Measurements from ENCODE around the gene KLHL10. TPM values are rescaled to one million over a fixed set of nuclear protein-coding genes. Genes with fewer than 3 reads are reported as not detected.

The KLHL10 gene
- total and polyA plus RNA-seq, 9 of the 15 experiments (the other 6 are each of a cell fraction or from before 2014, with no cell fraction given): 0.06 to 0.56 (median 0.12) TPM; not detected in 5

- TF ChIP-seq FOXM1 (IDR thresholded peaks at IDR 0.05; ENCODE audit: low read depth): no peak
- TF ChIP-seq FOXM1 (CRISPR knock-in tag; IDR thresholded peaks at IDR 0.05; ENCODE audit: low read depth): no peak
- TF ChIP-seq, protein P1, sequence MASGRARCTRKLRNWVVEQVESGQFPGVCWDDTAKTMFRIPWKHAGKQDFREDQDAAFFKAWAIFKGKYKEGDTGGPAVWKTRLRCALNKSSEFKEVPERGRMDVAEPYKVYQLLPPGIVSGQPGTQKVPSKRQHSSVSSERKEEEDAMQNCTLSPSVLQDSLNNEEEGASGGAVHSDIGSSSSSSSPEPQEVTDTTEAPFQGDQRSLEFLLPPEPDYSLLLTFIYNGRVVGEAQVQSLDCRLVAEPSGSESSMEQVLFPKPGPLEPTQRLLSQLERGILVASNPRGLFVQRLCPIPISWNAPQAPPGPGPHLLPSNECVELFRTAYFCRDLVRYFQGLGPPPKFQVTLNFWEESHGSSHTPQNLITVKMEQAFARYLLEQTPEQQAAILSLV (tag; IDR thresholded peaks at IDR 0.05): no peak
- no peak for TF ChIP-seq HOMEZ (CRISPR knock-in tag; IDR thresholded peaks at IDR 0.05)
- TF ChIP-seq MTA3 (IDR thresholded peaks at IDR 0.05; ENCODE audit: borderline replicate concordance): 0 out of 2 replicates have a peak, but pooled peaks have one; percentile 67
- TF ChIP-seq SMAD2 (IDR thresholded peaks at IDR 0.05; ENCODE audit: low read depth, low read length): no peak
- no peak for TF ChIP-seq DMBX1 (CRISPR knock-in tag; IDR thresholded peaks at IDR 0.05; ENCODE audit: borderline replicate concordance)
- no peak for TF ChIP-seq BMI1 (IDR thresholded peaks at IDR 0.05; ENCODE audit: low read length)
- TF ChIP-seq MEF2A (IDR thresholded peaks at IDR 0.05; ENCODE audit: control insufficient read depth, low read depth, low read length): no peak
- no peak for TF ChIP-seq ZNF79 (CRISPR knock-in tag; IDR thresholded peaks at IDR 0.05; ENCODE audit: low read depth)
- no peak for TF ChIP-seq MED1 (CRISPR knock-in tag; IDR thresholded peaks at IDR 0.05; ENCODE audit: borderline replicate concordance)
- peak; percentile 19 for TF ChIP-seq ZNF511 (CRISPR knock-in tag; IDR thresholded peaks at IDR 0.05)
- TF ChIP-seq ZNF584 (CRISPR knock-in tag; IDR thresholded peaks at IDR 0.05; ENCODE audit: low read depth): no peak
- TF ChIP-seq CHAMP1 (IDR thresholded peaks at IDR 0.05): no peak
- TF ChIP-seq ZNF766 (CRISPR knock-in tag; conservative IDR thresholded peaks at IDR 0.05): no peak
- no peak for TF ChIP-seq IRF2 (CRISPR knock-in tag; IDR thresholded peaks at IDR 0.05)
- TF ChIP-seq SREBF2 (CRISPR knock-in tag; IDR thresholded peaks at IDR 0.05): no peak
- no peak for TF ChIP-seq EP300 (IDR thresholded peaks at IDR 0.05; ENCODE audit: low read length)
- peak; percentile 75 for TF ChIP-seq EGR1 (conservative IDR thresholded peaks at IDR 0.05)
- 0 out of 2 replicates have a peak, but pooled peaks have one; percentile 9 for TF ChIP-seq RNF2 (IDR thresholded peaks at IDR 0.05)
Measured at GRCh38 chr17:41864836-41865595, 27.4 kb downstream of the KLHL10 start, which contains the start of gene KLHL11 (continued).

Measured in K562 (cell line).